GM12891 (cell line): ENCODE data around the gene CYREN. TPM values are rescaled to one million over a fixed set of nuclear protein-coding genes. Genes with fewer than 3 reads are reported as not detected.
"Not testable (repeated sequence)": the region's sequence is repeated elsewhere in the genome, so short reads cannot be mapped to it uniquely, and the experiment has no call there.

Experiments used
- DNase-seq: peaks from one replicate; pipeline ENCODE4 v3.0.0; 2011; ENCODE audit warnings: low spot score; ENCODE audit not compliant: insufficient read length
- FAIRE-seq: peaks from 2 replicates; lab custom pipeline; 2011; peaks lifted over from hg19 to GRCh38; lab: Jason Lieb, UNC
- PAX5 ChIP-seq: IDR thresholded peaks from 2 replicates; pipeline ENCODE4 v1.6.1; 2011; ENCODE audit warnings: low read length, moderate library complexity, mild to moderate bottlenecking; ENCODE audit not compliant: insufficient read depth, severe bottlenecking
- POLR2A ChIP-seq: IDR thresholded peaks from 2 replicates; pipeline ENCODE4 v1.6.1; 2011; ENCODE audit warnings: low read depth, low read length, control low read depth
- POLR2AphosphoS5 ChIP-seq: IDR thresholded peaks from 2 replicates; pipeline ENCODE4 v1.6.1; 2011; ENCODE audit warnings: low read depth, low read length, control low read depth
- POU2F2 ChIP-seq: IDR thresholded peaks from 2 replicates; pipeline ENCODE4 v1.6.1; 2011; ENCODE audit warnings: low read depth, mild to moderate bottlenecking, control low read depth, low read length, moderate library complexity
- SPI1 ChIP-seq: IDR thresholded peaks from 2 replicates; pipeline ENCODE4 v1.6.1; 2011; ENCODE audit warnings: low read depth, low read length, control low read depth
- TAF1 ChIP-seq: IDR thresholded peaks from 2 replicates; pipeline ENCODE4 v1.6.1; 2011; ENCODE audit warnings: low read depth, low read length, control low read depth
- polyA plus RNA-seq: library from polyadenylated mRNA; unstranded; fragments of >200 nt; gene quantifications from one replicate; pipeline ENCODE4 v1.2.1, GENCODE V29; 2012; ENCODE audit warnings: low read depth, missing spikeins, inconsistent platforms; ENCODE audit not compliant: missing spikeins

The CYREN gene, protein sequence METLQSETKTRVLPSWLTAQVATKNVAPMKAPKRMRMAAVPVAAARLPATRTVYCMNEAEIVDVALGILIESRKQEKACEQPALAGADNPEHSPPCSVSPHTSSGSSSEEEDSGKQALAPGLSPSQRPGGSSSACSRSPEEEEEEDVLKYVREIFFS
- polyA plus RNA-seq = 66.2 TPM

DNA sequence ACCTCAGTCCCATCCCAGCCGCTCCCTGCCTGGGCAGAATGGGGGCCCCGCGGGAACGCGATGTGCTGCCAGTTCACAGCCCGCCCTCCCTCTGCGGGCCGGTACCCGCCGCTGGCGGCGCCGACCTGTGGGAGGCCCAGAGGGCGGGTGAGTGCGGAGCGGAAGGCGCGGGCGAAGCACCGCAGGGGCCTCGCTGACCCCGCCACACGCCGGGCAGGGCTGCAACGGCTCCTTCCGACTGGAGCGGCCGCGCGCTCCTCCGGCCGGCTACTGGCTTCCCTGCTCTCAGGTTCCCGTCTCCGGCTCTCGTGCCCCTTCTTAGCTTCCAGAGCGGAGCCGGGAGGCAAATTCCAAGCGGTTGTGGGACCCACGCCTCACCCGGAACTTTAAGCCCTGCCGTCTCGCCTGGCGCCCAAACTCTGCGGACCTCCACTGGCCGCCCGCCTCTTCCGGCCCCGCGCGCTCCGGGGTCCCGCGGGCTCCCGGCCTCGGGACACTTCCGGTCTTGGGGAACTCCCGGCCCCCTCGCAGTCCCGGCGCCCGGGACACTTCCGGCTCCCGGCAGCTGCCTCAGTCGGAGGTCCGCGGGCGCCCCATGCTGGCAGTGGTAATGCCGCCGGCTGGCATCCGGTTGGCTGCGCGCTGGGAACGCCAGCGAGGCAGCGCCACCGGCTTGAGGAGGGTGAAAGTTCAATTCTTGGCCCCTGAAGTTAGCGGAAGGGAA lies at the start of gene CYREN:
CYREN (minus strand) TSS at position 434 of the 724 bp plus-strand sequence. CDS start 1,785 bp downstream, outside the sequence.
- TF ChIP-seq POLR2AphosphoS5 (peak; percentile 58), TAF1 (peak; percentile 40; the same call in 1 of the 2 replicates), PAX5 (peak; percentile 48), SPI1 (no peak), POLR2A (peak; percentile 53), POU2F2 (no peak)
- DNase-seq (peak; percentile 85), FAIRE-seq (no peak)

DNA sequence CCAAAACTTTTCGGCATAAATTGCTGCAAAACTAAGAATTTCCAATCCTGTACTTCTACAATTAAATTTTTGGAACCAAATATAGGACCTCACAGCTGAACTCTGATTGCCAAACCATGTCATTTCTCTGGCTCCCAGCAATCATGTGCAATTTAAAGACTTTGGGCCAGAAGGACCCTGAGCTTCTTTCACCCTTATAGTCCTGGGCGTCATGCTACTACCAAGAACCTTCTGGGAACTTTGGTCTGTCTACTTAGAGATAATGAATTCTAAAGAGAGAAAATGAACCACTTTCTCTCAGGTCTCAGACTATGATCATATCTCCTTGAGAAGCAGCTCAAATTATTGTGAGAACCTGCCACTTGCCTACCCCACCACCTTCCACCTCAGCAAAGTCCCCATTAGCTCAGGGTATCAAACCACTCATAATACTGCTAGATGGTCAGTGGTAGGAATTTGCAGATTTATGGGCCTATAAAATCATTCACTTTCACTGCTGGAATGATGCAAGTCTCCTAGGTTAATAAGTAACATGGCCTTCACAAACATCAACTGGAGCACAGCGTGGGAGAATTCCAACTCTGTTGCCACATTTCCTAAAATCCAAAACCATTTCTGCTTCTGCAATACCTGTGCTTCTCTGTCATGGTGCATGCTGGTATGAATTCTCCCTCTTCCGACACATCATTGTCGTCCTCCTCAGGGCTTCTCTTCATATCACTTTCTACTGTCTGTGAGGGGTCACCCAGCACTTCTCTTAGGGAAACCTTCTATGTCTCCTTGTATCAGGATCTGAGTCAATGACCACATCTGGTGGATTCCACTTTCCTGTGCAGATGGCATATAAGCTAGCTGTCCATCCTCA lies 47.4 kb upstream of the CYREN start:
- no peak for TF ChIP-seq PAX5
- TF ChIP-seq SPI1 = no peak
- TF ChIP-seq POLR2A = no peak
- TF ChIP-seq TAF1 = no peak
- no peak for TF ChIP-seq POU2F2
- no peak for DNase-seq
- FAIRE-seq = no peak

DNA sequence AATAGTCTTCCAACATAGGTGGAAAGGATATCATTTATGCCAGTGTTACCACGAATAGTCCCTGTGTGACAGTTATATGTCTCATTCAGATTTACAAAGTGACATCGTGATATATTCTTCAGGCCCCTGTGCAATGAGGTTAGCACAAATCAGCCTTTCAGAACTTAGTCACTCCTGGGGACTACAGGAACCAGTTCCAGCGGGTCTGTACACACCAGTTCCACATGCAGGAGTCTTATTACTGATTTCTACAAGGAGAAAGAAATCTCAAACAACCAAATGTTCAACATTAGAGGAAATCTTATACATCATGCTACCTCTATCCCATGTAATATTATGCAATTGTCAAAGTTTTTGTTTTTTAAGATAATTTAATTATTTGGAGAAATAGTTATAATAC lies 45.2 kb upstream of the CYREN start:
- DNase-seq (no peak), FAIRE-seq (no peak)
- no peak for TF ChIP-seq SPI1
- no peak for TF ChIP-seq POLR2AphosphoS5
- no peak for TF ChIP-seq PAX5
- no peak for TF ChIP-seq POLR2A
- no peak for TF ChIP-seq POU2F2
- no peak for TF ChIP-seq TAF1

DNA sequence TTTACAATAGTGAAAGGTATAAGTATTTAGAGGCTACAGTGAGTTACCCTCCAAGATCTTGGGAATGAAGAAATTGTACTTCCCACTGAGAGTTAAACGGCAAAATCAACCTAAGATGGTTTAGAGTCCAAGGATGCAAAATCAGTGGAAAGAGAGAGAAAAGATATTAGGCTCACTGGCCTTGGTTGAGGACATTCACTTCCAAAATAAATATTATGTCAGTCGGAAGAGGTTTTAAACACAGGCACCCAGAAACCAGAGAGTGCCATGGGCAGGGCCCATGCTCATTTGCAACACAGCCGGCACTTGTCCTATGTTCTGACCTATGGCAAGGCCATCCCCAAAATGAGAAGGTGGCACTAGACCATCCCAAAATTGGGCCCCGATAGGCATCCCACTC lies 44.7 kb upstream of the CYREN start:
- FAIRE-seq = no peak
- no peak for TF ChIP-seq TAF1
- TF ChIP-seq PAX5 = no peak
- TF ChIP-seq POLR2AphosphoS5 = no peak
- no peak for TF ChIP-seq SPI1
- TF ChIP-seq POLR2A = no peak
- TF ChIP-seq POU2F2 = no peak
- DNase-seq = no peak

DNA sequence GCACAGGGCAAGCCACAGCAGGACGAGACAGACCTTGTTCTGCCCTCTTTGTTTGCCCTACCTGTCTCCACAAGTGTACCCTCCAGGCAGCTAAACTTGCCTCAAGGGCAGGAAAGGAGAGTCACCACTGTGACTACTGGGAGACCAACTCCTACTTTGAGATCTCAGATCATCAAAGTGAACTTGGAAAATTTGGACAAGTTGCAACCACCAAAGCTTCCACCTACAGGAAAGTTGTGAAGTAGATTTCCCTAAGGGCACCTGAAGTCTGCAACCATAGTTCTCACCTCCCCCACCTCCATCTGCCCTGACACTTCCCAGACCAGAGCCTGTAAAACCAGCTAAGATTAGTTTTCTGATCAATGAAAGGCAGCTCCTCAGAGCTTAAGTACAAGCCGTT lies 43.3 kb upstream of the CYREN start:
- DNase-seq = no peak
- no peak for FAIRE-seq
- TF ChIP-seq POU2F2 (no peak), TAF1 (no peak), POLR2AphosphoS5 (no peak), SPI1 (no peak), POLR2A (no peak), PAX5 (no peak)

DNA sequence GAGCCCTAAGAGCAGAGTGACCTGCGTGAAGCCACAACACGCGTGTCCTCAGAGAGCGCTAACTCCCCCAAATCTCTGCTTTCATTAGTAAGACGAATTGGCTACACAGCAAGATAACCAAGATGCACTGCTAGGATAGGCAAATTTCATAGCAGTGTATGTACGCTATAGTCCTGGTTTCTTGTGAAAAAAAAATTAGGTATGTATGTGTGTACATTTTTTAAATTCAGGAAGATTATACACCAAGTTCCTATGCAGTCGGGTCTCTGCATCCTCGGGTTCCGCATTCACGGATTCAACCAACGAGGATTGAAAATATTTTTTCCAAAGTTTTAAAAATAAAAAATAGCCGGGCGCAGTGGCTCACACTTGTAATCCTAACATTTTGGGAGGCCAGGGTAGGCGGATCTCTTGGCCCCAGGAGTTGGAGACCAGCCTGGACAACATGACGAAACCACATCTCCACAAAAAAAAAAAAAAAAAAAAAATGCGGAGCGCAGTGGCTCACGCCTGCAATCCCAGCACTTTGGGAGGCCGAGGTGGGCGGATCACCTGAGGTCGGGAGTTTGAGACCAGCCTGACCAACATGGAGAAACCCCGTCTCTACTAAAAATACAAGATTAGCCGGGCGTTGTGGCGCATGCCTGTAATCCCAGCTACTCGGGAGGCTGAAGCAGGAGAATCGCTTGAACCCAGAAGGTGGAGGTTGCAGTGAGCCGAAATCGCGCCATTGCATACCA lies 41.6 kb upstream of the CYREN start:
- DNase-seq, FAIRE-seq: not testable (repeated sequence)

DNA sequence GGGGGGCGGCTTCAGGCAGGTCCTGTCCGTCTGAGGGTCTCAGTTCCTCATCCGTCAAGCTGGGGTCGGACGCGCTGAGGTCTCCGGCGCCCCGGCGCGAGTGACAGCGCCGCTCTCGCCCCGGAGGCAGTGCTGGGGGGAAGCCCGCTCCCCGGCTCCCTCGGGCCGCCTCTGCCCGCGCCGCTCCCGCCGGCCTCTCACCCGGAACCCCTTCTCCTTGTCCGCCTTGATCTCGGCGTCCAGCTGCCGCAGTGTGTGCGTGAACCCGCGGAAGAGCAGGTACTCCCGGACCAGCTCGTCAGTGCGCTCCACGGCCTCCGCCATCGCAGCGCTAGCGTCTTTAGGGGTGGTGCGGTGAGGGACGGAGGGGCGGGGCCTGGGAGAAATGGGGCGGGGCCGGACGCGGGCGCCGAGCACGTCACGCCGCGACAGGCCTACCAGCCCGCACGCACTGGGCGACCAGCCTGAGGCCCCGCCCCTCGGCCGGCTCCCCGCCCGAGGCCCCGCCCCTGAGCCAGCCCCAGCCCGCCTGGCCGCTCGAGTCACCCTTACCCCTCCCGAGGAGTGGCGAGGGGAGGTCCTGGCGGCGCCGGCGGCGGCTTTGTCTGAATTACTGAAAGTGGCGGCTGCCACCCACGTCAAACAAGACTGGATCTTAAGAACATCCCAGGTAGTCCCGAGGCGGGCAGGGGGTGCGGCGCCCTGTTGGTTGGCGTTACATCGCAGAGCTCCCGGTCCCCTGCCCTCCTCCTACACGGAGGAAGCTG lies 40.9 kb upstream of the CYREN start, which contains the start of gene WDR91:
WDR91 (minus strand) TSS at position 348 of the 767 bp plus-strand sequence; CDS start at position 324, 24 bp downstream.
- FAIRE-seq = peak; percentile 93
- peak; percentile 62 for TF ChIP-seq SPI1
- peak; percentile 96 for TF ChIP-seq TAF1
- TF ChIP-seq POU2F2 = no peak
- peak; percentile 88 for TF ChIP-seq POLR2A
- no peak for TF ChIP-seq PAX5
- TF ChIP-seq POLR2AphosphoS5 = peak; percentile 85
- DNase-seq = peak; percentile 98

DNA sequence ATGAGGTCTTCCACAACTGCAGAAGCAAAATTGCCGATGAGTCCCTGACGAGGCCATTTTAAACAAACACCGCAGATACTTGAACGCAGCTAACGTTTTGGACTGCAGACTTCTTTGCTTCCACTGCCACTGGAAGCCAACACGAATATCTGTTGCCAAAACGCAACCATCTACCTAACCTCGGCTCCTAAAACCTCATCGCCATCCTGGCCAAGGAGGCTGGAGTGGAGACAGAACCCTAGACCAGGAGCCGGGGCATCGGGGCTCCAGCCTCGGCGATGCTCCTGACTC lies 40.3 kb upstream of the CYREN start:
- no peak for DNase-seq
- TF ChIP-seq POLR2A (no peak), POLR2AphosphoS5 (no peak), SPI1 (no peak), TAF1 (no peak), PAX5 (no peak), POU2F2 (no peak)
- FAIRE-seq = no peak
